ENCODE results near the gene ANGPTL8.

Gene ANGPTL8

DNA sequence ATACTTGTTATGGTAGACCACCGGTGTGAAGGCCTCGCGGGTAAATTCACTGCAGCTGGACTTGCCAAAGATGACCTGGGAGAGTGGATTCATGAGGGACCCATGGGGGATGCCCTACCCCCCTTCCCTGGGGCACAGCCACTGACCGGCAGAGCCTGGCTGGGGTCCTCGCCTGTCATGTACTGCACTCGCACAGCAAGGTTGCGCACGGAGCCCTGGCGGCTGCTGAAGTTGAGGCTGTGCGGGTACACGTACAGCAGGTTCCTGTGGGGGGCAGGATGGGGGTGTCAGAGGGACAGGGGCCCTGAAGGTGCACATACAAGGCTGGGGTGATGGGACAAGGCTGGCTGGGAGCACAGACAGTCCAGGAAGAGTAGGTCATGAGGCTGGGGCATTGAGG is 1.4 kb upstream of the ANGPTL8 start:
- DNase-seq = no peak

DNA sequence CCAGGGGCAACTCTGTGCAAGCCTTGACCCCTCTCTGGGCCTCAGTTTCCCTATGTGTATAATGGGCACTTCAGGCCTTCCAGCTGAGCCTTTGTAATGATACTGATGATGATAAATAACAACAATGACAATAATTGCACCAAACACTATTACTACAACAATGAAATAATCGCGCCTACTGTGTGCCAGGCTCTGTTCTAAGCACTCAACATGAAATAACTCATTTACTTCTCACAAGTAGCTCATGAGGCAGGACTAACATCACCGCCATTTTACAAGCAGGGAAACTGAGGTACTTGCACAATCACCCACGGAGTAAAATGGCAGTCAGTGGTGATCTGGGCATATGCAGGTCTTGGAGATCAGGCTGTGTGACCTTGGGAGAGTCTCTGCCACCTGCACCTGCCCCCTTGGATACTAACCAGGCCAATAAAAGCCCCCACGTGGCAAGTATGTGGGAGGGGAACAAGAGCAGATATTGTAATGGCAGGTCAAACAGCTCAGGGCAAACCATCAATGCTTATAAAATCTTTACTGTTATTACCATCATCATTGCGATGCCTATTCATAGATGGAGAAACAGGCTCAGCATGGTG is 540 bp upstream of the ANGPTL8 start:
- DNase-seq = no peak

DNA sequence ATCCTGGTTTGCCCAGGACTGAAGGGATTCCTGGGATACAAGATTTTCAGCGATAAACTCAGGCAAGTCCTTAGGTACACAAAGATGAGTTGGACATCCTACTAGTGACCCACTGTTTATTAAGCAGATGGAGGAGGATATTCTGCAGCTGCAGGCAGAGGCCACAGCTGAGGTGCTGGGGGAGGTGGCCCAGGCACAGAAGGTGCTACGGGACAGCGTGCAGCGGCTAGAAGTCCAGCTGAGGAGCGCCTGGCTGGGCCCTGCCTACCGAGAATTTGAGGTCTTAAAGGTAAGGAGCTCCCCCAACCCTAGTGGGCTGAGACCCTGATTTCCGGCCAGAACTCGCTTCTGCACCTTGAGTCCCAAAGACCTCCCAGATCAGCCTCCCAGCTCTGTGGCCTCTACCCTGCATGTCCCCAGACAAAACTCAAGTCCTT is 607 bp downstream of the ANGPTL8 start:
- DNase-seq = no peak

DNA sequence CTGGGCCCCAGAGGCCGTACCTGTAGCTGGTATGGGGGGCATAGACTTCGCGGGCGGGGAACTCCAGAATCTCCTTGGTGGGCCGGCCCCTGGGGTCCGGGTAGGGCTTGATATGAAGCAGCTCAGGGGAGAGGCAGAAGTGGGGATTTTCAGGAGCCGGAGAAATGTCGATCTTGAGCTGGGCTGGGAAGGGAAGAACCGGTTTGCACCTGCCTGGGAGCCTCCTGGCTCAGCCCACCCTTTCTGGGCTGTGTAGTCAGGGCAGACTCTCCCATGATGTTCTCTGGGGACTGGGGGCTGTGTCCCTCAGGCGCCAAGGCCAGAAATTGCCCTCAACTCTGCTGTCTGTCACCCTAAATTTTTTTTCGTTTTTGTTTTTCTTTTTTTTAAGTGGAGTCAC is 2.6 kb downstream of the ANGPTL8 start:
- no peak for DNase-seq

DNA sequence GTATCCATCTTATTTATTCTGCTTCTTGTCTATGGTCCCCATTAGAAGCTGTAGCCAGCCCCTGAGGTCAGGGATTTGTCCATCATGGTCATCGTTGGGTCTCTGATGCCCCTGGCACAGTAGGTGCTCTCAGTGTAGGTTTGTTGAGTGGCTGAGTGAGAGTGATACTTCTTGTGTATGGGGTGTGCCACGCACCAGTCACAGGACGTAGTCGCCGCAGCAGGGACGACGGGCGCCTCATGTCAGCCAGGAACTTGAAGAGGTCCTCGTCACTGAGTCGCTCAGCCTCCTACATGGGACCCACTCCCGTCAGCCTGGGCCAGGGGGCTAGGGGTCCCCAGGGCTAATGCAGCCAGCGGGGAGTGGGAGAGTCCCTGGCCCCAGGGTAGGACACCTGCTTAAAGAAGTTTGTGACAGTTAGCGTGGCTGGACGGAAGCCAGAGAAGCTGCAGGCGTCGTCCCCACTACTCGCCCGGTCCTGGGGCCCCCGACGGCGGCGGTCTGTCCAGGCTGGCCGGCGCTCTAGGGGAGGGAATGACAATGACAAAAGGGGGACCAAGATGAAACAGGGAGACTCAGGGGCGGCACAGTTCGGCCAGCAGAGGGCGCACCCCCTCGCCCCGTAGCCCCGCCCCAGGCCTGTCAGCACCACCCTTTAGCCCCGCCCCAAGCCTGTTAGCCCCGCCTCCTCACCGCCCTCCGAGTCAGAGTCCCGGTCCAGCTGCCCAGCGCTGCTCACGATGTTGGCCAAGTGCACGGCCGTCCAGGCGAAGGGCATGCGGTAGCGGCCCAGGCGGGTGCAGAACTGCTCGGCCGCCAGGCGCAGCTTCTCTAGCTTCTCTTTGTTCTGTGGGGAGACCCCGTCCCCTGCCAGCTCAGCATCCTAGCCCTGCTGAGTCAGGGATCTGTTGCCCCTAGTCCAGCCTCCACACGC is 3.7 kb downstream of the ANGPTL8 start:
- DNase-seq = no peak

DNA sequence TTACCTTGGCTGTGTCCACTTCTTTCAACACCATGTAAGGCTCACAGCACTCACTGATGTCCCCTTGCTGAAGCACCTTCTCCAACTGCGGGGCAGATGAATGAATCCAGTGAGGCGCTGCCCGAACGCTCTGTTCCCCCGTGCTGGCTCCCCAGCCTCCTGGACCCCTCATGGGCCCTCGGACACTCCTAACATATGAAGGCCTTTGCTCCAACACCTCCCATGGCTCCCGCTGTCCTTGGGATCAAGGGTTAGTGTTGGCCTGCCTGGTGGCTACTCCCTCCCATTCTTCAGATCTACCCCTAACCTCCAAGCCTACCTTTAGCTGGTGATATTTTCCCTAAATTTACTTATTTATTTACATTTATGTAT is 4.4 kb downstream of the ANGPTL8 start:
- DNase-seq = no peak

DNA sequence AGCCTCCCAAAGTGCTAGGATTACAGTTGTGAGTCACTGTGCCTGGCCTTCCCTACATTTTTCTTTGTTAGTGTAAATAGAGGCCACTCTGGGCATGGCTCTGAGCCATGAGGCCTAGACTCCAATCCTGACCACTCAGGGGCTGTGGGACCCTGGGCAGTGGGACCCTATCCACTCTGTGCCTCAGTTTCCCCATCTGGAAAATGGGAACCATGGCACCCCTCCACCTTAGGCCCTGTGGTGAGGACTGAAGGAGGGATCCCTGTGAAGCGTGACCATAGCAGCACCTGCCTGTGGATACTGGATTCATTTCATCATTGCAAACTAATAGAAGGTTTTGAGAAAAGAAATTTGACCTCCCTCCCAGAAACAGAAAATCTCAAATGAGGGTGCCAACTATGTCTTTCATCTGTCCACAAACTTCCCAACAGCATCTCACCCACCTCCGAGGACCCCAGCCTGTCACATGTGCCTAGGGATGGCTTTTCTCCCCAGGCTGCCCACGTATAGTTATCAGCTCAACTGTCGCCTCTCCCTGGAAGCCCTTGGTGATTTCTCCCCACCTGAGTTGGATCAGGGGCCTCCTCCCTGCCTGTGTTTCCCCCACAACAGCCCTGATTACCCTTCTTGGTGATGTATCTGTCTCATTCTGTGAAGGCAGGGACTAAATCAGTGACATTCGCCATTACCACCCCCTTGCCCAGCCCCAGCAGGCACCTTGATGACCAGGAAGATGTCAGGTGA is 5.6 kb downstream of the ANGPTL8 start:
- no peak for DNase-seq

DNA sequence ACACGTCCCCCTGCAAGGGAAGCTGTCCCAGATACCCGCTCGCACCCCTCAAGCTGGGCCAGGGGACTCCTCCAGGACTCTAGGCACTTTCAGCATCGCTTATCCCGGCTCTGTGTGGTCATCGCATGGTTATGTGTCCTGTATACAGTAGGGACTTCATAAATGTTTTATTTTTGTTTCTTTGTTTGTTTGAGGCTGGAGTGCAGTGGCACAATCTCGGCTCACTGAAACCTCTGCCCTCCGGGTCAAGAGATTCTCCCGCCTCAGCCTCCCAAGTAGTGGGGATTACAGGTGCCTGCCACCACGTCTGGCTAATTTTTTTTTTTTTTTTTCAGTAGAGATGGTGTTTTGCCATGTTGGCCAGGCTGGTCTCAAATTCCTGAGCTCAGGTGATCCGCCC is 7.5 kb downstream of the ANGPTL8 start:
- no peak for DNase-seq

DNA sequence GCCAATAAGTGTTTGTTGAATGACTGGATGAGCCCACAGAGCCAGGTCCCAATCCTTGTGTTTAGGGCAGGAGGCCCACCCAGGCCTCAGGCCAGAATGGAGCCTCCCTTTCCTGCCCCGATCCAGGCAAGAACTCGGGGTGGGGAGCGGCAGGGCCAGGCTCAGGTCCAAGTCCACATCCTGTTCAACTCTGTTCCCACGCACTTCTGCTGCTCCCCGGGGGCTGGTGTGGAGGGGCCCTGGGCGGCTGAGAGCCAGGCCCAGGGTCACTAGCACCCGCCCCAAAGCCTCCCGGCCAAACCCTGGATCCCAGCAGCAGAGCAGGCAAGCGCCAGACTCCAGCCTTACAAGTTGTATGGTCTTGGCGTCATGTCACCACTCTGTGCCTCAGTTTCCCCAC is 8.0 kb downstream of the ANGPTL8 start:
- DNase-seq = no peak

DNA sequence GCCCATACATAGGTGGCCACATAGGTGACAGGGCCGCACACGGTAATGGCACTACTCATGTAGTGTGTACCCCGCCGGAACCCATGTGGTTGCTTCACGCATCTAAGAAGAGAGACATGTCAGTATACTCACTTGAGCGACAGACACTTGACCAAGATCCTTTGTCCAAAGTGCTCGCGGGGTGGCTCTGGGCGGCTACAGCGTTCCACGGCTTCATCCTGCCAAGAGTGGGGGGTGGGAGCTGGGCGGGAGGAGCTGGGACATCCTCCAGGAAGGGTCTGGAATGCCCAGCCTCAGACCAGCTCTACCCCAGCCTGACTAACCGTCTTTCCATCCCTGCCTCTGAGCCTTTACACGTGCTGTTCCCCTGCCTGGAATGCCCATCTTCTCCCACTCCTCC is 8.5 kb downstream of the ANGPTL8 start:
- no peak for DNase-seq

DNA sequence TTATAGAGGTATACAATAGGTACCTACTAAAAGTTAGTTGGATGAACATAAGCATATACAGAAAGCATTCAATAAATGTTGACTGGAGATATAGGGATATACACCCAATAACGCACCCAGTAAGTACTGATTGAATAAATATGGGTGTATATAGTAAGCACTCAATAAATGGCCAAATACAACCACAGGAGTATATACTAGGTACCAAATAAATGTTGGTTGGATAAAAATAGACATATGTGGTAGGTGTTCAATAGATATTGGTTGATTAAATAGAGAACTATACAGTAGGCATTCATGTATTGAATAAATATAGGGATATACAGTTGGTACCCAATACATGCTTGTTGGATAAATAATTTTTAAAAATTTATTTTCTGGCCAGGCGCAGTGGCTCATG is 9.4 kb downstream of the ANGPTL8 start:
- DNase-seq = no peak

DNA sequence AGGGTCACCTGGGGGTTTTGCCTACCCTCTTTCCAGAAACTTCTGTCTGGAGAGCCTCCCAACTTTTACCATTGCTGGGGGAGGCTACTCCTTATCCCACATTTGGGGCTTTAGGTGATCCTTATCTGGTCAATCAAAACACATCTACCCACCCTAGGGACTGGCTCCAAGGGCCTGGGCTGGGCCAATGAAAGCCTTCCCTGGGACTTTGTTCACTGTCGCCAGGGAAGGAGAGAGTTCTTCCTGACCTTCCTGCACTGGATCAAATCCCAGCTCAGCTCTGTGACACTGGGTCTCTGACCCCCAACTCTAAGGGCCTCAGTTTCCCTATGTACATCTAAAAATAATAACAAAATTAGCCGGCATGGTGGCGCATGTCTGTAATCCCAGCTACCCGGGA is 11.8 kb downstream of the ANGPTL8 start:
- no peak for DNase-seq

DNA sequence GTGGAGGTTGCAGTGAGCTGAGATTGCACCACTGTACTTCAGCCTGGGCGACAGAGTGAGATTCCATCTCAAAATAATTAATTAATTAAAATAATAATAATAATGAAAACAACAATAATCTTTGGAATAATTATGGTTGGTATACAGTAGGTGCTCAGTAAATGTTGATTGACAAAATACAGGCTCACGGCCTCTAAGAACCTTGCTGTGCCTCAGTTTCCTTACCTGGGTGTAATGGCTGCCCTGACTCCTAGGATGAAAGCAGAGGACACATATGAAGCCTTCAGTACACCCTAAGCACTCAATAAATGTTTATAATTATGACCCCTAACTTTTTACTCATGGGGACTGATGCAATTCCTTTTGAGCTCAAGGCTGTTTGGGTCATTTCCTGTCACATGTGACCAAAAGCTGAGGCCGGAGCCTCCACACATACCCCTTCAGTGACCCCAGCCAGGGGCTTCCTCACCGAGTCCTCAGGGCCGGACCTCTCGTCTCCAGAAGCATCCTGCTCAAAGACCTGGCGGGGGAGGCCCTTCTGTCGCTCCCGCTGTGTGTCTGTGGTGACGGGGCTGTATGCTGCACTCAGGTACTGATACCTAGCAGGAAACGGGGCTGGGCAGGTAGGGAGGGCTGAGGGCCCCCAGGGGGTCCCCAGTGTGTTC is 12.4 kb downstream of the ANGPTL8 start:
- no peak for DNase-seq

DNA sequence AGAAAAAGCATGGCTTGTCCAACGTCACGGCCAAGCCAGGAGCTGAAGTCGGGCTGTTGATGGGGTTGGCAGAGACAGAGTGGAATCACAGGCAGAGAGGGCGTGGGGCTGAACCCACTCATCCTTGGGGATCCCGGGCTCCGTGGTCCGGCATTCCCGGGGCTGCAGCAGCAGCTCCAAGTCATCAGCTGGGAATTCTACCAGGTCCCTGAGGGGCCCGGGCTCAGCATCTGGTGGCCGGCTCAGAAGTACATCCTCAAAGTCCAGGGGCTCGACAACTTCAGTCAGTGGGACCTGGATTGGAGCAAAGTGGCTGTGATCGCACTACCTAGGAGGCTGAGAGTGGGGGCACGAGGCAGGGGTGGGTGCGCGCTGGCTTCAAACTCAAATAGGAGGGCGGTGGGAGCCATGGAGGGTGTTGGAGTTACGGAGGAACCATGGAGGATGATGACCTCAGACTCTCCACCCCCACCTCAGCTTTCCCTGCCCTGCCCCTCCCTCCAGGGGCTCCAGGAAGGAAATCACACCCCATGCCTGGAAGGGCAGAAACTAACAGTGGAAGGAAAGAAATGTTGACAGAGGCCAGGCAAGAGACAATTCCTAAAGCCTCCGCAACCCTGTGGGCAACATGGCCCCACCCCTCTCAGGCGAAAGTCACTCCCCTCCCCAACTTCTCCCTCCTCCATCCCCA is 13.4 kb downstream of the ANGPTL8 start:
- DNase-seq = no peak

DNA sequence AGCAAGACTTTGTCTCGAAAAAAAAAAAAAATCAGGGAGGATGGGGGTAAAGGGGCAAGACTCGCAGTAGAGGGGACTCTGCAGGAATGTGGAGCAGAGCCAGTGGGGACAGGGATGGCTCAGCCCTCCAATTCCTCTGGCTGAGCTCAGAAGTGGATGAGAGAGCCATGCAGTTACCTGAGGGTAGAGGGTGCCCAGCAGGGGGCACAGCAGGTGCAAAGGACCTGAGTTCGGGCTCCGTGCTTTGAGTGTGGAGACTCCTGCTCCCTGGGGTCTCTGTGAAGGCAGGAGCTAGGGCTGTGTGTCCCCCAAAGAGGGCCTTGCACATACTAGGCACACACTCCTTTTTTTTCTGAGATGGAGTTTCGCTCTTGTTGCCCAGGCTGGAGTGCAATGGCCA is 15.2 kb downstream of the ANGPTL8 start:
- no peak for DNase-seq

DNA sequence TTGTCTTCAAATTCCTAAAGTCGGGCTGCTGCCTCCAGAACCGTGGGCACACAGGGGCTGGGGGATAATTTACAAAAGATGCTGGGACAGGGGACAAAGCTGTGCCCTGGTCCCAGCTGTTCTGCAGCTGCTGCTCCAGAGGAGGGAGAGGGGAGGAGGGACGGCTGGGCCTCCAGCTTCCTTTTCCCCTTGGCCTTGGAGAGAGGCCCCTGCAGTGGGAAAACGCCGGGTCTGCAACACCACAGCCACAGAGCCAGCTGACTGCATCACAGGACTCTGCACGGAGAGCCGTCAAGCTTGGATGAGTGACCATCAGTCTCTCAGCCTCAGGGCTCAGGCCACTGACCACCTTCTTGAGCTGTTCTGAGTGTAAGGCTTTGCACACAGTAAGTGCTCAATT is 16.8 kb downstream of the ANGPTL8 start:
- DNase-seq = no peak

DNA sequence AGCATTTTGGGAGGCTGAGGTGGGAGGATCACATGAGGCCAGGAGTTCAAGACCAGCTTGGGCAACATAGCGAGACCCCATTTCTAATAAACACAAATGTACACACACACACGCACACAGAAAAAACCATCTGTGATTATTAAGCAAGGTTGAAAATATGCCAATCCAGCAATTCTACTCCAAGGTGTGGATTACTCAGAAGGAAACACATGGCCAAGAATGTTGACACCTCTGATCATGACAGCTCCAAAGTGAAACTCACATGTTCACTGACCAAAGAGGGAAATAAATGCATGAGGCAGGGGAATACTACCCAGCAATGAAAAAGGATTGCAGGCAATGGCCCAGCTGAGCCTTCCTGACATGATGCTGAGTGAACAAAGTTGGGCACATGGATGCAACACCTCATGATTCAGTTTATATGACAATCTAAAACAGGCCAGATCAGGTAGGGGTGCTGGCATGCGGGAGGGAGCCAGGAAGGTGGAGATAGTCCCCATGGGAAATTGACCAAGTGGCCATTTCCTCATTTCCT is 18.5 kb downstream of the ANGPTL8 start:
- no peak for DNase-seq

DNA sequence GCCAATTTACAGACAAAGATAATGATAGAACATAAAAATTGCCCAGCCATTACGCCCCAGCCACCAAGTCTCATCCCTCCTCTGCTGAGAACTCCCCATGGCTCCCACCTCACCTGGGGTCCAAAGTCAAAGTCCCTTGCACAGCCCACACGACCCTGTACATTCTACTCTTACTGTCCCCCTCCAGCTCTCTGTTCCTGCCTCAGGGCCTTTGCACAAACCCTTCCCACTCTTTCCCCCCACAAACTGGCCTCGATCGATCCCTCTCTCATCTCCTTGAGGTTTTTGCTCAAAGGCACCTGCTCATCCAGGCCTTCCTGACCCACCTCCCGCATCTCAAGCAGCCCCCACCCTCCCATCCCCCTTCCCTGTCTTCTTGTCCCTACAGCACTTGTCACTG is 21.6 kb downstream of the ANGPTL8 start:
- DNase-seq = no peak

DNA sequence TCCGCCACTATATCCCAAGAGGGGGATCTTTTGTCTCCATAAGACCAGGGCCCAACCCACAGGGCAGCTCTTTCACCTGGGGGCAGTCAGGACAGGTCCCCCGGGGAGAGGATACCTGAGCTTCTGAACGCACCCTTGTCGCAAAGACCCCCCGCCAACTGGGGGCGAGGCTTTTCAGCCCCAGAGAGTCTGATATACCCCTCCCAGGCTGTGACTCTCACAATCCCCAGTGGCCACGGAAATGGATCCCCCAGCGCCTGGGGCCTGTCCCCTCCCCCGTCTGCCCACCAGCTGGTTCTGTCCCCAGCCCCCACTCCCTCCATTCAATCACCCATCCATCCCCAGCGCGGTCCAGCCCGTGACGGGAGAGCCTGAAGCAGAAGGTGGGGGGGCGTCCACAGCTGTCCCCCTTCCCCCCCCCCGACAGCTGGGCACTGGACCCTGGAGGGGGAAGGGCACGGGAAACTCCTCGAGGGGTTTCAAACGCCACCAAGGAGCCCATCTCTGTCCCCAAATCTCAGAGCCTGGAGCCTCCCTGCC is 22.1 kb downstream of the ANGPTL8 start:
- no peak for DNase-seq

DNA sequence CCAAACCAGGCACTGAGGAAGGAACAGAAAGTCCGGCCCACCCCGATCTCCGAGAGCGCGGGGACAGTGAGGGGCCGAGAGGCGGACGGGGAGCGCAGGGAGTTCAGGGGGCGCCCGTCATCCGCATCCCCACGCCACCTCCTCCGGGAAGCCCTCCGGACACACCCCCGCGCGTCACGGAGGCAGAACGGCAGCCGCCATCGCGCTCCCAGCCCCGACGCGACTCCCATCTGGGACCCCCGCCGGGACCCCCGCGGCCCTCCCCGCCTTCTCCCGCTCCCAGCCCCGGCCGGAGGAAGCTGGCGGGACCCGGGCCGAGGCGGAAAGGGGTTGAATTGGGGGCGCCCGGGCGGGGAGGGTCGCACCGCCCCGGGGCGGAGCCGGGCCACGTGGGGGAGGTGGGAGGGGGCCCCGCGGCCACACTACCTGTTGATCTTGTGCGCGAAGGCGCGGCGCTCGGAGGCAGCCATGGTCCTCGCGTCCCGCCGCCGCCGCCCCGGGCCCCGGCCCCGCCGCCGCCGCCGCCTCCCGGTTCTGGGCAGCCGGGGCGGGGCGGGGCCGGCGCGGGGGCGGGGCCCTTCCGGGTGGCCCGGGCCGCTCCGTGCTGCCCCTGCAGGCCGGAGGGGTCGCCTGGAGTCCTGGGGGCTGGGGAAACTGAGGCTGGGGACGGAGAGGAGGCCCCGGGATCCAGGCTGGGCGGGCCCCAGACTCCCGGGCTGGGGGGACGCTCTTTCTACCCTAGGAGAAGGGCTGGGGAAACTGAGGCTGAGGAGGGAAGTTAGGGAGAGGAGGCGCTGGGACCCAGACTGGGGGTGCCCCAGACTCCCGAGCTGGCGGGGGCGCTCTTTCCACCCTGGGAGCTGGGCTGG is 22.8 kb downstream of the ANGPTL8 start, which contains the start of gene DOCK6:
Gene DOCK6 (minus strand): TSS at position 554 of the 869 bp plus-strand sequence. CDS start 84 bp downstream, at position 470.
- no peak for DNase-seq

DNA sequence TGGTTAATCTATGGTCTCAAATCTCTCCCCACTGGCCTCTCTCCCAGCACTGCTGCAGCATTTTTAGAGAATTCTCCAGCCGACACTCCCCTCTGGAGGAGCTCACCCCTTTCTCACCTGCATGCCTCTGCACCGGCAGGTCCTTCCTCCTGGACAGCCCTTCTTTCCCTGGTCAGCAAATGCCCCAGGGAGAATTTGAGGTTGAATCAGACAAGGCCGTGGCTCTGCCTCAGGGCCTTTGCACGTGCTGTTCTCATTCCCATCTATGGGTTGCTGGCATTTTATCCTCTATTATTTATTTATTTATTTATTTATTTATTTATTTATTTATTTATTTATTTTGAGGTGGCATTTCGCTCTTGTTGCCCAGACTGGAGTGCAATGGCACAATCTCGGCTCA is 24.3 kb downstream of the ANGPTL8 start:
- no peak for DNase-seq
